Osteocyte (in vitro differentiated cells): ENCODE measurements around the gene CEBPA. TPM values are rescaled to one million over a fixed set of nuclear protein-coding genes. Genes with fewer than 3 reads are reported as not detected.

Experiments
- DNase-seq: peaks from one replicate; pipeline ENCODE4 v3.0.0; 2021; ENCODE audit warnings: mixed read lengths; ENCODE audit not compliant: unreplicated experiment; ENCODE audit errors: extremely low spot score
- H3K27ac Mint-ChIP-seq: one replicate; pipeline ENCODE4 v1.8.0; 2021; ENCODE audit warnings: mild to moderate bottlenecking, mixed read lengths; ENCODE audit not compliant: unreplicated experiment
- H3K27me3 Mint-ChIP-seq: one replicate; pipeline ENCODE4 v1.8.0; 2021; ENCODE audit warnings: mixed read lengths; ENCODE audit not compliant: unreplicated experiment
- H3K36me3 Mint-ChIP-seq: one replicate; pipeline ENCODE4 v1.8.0; 2021; ENCODE audit warnings: mixed read lengths; ENCODE audit not compliant: unreplicated experiment
- H3K4me1 Mint-ChIP-seq: one replicate; pipeline ENCODE4 v1.8.0; 2021; ENCODE audit warnings: mixed read lengths; ENCODE audit not compliant: unreplicated experiment
- H3K4me3 Mint-ChIP-seq: one replicate; pipeline ENCODE4 v1.8.0; 2021; ENCODE audit warnings: mild to moderate bottlenecking, moderate library complexity, mixed read lengths; ENCODE audit not compliant: unreplicated experiment
- H3K9me3 Mint-ChIP-seq: one replicate; pipeline ENCODE4 v1.8.0; 2021; ENCODE audit warnings: mixed read lengths; ENCODE audit not compliant: unreplicated experiment
- total RNA-seq: library from RNA; stranded (reverse); gene quantifications from 2 replicates; pipeline ENCODE4 v1.2.1, GENCODE V29; 2021
- TF ChIP-seq, protein P1 (sequence below): fragments of 200-600 bp; sonication (generic); IDR thresholded peaks from 2 replicates; pipeline ENCODE4 v1.5.0; 2021; ENCODE audit warnings: antibody characterized with exemption, mild to moderate bottlenecking, moderate library complexity

The CEBPA gene
- total RNA-seq, 1 donor from 2014 or later, result 0.86 TPM

DNA sequence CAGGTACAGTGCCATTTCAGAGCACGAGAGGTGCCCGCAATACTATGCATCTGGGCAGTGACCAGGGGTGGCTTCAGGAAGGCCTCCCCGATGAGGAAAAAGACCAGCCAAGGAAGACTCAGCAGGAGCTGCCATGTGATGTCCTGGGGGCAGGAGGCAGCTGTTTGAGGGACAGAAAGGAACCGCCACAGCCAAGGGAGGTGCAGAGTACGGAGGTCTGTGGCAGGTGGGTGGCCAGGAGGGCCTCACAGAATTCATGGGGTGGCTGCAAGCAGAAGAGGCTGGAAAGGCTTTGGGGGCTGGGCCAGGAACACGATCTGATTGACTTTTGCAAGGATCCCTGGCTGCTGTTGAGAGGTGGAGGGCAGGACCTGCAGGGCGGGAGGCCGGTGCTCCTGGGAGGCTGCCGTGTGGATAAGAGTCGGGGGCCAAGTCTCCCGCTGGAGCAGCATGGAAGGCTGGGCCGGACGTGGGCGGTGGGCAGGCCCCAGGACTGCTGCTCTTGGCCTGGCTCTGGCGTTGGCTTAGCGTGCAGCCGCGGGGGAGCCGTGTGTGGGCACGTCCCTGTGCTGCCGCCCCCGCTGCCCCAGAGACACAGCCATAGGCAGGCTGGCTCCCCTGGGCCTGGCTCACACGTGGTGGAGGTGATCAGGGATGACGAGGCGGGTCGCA is 29.1 kb downstream of the CEBPA start:
- no peak for DNase-seq
- Mint-ChIP-seq H3K4me3 (no peak overlapping the region), H3K27me3 (no peaks in the 10 kb centered on the region), H3K36me3 (no peaks in the 10 kb centered on the region), H3K9me3 (no peaks in the 10 kb centered on the region), H3K27ac (no peak overlapping the region), H3K4me1 (peaks cover 5% of the 10 kb centered on the region)
- TF ChIP-seq, protein P1, sequence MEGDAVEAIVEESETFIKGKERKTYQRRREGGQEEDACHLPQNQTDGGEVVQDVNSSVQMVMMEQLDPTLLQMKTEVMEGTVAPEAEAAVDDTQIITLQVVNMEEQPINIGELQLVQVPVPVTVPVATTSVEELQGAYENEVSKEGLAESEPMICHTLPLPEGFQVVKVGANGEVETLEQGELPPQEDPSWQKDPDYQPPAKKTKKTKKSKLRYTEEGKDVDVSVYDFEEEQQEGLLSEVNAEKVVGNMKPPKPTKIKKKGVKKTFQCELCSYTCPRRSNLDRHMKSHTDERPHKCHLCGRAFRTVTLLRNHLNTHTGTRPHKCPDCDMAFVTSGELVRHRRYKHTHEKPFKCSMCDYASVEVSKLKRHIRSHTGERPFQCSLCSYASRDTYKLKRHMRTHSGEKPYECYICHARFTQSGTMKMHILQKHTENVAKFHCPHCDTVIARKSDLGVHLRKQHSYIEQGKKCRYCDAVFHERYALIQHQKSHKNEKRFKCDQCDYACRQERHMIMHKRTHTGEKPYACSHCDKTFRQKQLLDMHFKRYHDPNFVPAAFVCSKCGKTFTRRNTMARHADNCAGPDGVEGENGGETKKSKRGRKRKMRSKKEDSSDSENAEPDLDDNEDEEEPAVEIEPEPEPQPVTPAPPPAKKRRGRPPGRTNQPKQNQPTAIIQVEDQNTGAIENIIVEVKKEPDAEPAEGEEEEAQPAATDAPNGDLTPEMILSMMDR, result no peak

DNA sequence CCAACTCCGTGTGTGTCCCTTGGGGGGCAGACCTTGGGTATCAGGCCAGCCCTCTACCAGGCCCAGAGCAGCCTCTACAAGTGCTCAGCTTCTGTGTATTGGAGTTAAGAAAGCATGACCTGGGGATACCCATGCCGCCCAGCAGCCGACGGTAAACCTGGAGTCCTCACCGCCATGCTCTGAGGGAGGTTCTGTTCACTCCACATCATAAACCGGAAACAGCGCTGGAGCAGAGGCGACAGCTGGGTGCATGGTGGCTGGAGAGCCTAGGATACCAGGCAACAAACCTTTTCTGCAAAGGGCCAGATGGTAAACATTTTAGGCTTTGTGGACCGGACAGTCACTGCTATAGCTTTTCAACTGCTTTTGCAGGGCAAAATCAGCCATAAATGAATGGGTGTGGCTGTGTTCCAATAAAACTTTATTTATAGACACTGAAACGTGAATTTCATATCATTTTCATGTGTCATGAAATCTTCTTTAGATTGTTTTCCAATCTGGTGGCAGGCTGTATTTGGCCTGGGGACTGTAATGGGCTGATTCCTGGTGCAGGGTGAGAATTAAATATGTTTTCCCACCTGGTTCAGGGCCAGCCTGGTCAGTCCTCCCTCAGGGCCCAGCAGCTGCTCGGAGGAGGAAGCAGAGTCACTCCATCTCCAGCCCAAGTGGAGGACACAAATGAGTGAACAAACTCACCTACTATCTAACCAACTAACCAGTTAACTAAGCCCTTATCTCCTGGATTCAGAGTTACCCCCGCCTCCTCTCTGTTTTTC is 30.9 kb downstream of the CEBPA start:
- no peak overlapping the region for H3K27ac Mint-ChIP-seq
- H3K4me3 Mint-ChIP-seq, result no peak overlapping the region
- no peaks in the 10 kb centered on the region for H3K36me3 Mint-ChIP-seq

DNA sequence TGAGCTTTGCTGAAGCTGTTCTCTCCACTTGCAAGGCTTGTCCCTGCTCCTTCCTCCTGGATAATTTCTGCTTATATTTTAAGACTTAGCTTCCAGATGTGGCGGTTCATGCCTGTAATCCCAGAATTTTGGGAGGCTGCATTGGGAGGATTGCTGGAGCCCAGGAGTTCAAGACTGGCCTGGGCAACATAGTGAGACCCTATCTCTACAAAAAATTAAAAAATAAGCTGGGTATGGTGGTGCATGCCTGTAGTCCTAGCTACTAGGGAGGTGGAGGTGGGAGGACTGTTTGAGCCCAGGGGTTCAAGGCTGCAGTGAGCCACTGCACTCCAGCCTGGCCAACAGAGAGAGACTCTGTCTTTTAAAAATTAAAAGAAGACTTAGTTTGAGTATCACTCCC is 31.6 kb downstream of the CEBPA start:
- no peak for DNase-seq
- Mint-ChIP-seq H3K27ac (no peak overlapping the region), H3K9me3 (no peaks in the 10 kb centered on the region), H3K4me1 (peaks cover 5% of the 10 kb centered on the region), H3K4me3 (no peak overlapping the region), H3K27me3 (no peaks in the 10 kb centered on the region), H3K36me3 (no peaks in the 10 kb centered on the region)
- TF ChIP-seq, protein P1, result no peak

More for the DNA sequence above, 30.9 kb downstream of the CEBPA start:
- DNase-seq, result no peak
- Mint-ChIP-seq H3K4me1 (peaks cover 5% of the 10 kb centered on the region), H3K27me3 (no peaks in the 10 kb centered on the region), H3K9me3 (no peaks in the 10 kb centered on the region)
- TF ChIP-seq, protein P1, result no peak

DNA sequence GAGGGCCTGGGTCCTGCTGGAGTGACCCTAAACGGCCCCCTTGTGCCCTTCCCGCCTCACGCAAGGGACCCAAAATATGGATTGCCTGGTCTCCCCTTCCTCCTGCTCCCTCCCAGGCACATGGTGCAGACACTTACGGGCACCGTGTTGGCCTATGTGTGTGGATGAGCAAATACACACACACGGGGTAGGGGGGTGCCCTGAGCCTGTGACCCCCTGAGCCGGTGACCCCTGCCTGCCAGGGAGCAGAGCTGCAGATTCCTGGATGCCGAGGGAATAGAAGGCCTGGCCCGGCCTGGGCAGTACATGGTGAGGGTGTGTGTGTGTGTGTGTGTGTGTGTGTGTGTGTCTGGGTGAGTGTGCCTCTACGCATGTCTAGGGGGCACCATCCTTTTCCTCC is 33.3 kb downstream of the CEBPA start:
- no peaks in the 10 kb centered on the region for H3K36me3 Mint-ChIP-seq

More for the DNA sequence above, 33.3 kb downstream of the CEBPA start:
- Mint-ChIP-seq H3K27ac (no peak overlapping the region), H3K4me1 (peaks cover 5% of the 10 kb centered on the region), H3K9me3 (no peaks in the 10 kb centered on the region), H3K4me3 (no peak overlapping the region), H3K27me3 (no peaks in the 10 kb centered on the region)
- no peak for DNase-seq
- TF ChIP-seq, protein P1, result no peak
